A549 (cell line): ENCODE results near the gene MAML2.

Experiments
- BHLHE40 ChIP-seq: IDR thresholded peaks from 2 replicates; pipeline ENCODE4 v1.6.1; 2012; ENCODE audit warnings: low read depth, low read length, inconsistent platforms
- CEBPB ChIP-seq, 2 experiments: fragments of >200 bp in 1 of 2; sonication (Bioruptor Twin) in 1 of 2; formaldehyde crosslinking in 1 of 2; IDR thresholded peaks; 2 replicates each; pipeline ENCODE4 v1.6.1; 2012 to 2016
- ESRRA ChIP-seq: fragments of 150-350 bp; IDR thresholded peaks from 2 replicates; pipeline ENCODE4 v1.6.1; 2014; ENCODE audit warnings: mild to moderate bottlenecking, low read length, borderline replicate concordance
- JUNB ChIP-seq: fragments of >200 bp; sonication (Bioruptor Twin); formaldehyde crosslinking; IDR thresholded peaks from 2 replicates; pipeline ENCODE4 v1.6.1; 2016
- MYC ChIP-seq: IDR thresholded peaks from 2 replicates; pipeline ENCODE4 v1.6.1; 2012; ENCODE audit warnings: mild to moderate bottlenecking, inconsistent platforms, low read length, improper control_type of control experiment, borderline replicate concordance
- POLR2A ChIP-seq: IDR thresholded peaks from 2 replicates; pipeline ENCODE4 v1.6.1; 2012; ENCODE audit warnings: mild to moderate bottlenecking, low read length
- POLR2AphosphoS2 ChIP-seq: conservative IDR thresholded peaks from 2 replicates; pipeline ENCODE4 v1.6.1; 2012; ENCODE audit warnings: low read length, improper control_type of control experiment, inconsistent platforms
- RFX5 ChIP-seq: fragments of 450-650 bp; IDR thresholded peaks from 2 replicates; pipeline ENCODE4 v1.7.1; 2014; ENCODE audit warnings: antibody characterized with exemption, mild to moderate bottlenecking, moderate library complexity
- SREBF2 ChIP-seq: fragments of 450-650 bp; IDR thresholded peaks from 2 replicates; pipeline ENCODE4 v1.6.1; 2014; ENCODE audit warnings: mild to moderate bottlenecking, moderate library complexity
- TFCP2L1 ChIP-seq: fragments of 250-450 bp; sonication (Bioruptor Pico); IDR thresholded peaks from 2 replicates; pipeline ENCODE4 v1.5.0; 2021; ENCODE audit warnings: mild to moderate bottlenecking
- TF ChIP-seq, protein P1 (sequence below): IDR thresholded peaks from 2 replicates; pipeline ENCODE4 v1.6.1; 2012
- TF ChIP-seq, protein P2 (sequence below): fragments of >200 bp; sonication (Bioruptor Twin); formaldehyde crosslinking; IDR thresholded peaks from 3 replicates; pipeline ENCODE4 v1.5.1; 2016
- TF ChIP-seq, protein P3 (sequence below): fragments of 450-650 bp; IDR thresholded peaks from 2 replicates; pipeline ENCODE4 v1.6.1; 2014; ENCODE audit warnings: antibody characterized with exemption
- TF ChIP-seq, protein P4 (sequence below): fragments of 250-450 bp; sonication (Bioruptor Pico); IDR thresholded peaks from 2 replicates; pipeline ENCODE4 v1.5.0; 2021; ENCODE audit warnings: mild to moderate bottlenecking, moderate library complexity, borderline replicate concordance

DNA sequence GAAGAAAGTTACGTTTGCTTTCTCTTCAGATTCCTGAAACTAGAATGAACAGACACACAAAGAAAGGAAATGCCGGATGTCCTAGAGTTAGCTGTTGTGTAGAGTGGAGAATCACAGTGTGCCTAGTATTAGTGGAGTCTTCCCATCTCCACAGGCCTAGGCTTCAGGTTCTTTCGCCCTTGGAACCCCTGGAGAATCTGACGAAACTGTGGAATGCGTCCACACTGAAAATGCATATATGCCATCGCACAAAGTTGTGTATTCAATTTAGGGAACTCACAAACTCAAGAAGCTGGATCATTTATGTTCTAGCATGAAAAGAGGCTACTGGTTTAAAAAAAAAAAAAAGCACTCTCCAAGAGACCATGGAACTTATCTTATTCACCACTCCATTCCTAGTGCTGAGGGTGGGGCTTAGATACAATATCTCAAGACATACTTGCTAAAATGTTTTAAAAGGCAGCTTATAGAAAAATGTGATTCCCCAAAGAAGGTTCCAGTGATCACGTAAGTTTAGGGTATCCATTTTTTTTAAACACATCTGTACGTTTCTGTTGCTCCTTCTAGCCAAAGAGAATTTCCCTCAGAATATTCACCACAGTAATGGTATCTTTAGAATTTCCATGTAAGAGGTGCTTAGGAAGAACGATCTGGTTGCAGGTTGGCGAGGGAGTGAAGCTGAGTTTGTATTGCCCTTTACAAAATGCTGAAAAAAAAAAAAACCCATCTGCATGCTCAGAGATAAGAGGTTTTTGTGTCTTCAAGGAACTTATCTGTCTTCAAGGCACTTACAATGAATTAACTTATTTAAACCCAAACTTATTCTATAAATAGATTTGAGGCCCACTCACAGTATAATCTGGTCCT, 20.0 kb downstream of the MAML2 start:
- TF ChIP-seq, protein P1, sequence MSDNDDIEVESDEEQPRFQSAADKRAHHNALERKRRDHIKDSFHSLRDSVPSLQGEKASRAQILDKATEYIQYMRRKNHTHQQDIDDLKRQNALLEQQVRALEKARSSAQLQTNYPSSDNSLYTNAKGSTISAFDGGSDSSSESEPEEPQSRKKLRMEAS: no peak
- TF ChIP-seq, protein P2, sequence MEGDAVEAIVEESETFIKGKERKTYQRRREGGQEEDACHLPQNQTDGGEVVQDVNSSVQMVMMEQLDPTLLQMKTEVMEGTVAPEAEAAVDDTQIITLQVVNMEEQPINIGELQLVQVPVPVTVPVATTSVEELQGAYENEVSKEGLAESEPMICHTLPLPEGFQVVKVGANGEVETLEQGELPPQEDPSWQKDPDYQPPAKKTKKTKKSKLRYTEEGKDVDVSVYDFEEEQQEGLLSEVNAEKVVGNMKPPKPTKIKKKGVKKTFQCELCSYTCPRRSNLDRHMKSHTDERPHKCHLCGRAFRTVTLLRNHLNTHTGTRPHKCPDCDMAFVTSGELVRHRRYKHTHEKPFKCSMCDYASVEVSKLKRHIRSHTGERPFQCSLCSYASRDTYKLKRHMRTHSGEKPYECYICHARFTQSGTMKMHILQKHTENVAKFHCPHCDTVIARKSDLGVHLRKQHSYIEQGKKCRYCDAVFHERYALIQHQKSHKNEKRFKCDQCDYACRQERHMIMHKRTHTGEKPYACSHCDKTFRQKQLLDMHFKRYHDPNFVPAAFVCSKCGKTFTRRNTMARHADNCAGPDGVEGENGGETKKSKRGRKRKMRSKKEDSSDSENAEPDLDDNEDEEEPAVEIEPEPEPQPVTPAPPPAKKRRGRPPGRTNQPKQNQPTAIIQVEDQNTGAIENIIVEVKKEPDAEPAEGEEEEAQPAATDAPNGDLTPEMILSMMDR: no peak
- TF ChIP-seq BHLHE40 (no peak), POLR2A (no peak), ESRRA (no peak), CEBPB (IDR thresholded peaks at IDR 0.05) (no peak), MYC (no peak), SREBF2 (no peak), JUNB (no peak), TFCP2L1 (CRISPR knock-in tag) (no peak), POLR2AphosphoS2 (no peak), RFX5 (no peak)
- TF ChIP-seq, protein P3, sequence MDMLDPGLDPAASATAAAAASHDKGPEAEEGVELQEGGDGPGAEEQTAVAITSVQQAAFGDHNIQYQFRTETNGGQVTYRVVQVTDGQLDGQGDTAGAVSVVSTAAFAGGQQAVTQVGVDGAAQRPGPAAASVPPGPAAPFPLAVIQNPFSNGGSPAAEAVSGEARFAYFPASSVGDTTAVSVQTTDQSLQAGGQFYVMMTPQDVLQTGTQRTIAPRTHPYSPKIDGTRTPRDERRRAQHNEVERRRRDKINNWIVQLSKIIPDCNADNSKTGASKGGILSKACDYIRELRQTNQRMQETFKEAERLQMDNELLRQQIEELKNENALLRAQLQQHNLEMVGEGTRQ: no peak
- TF ChIP-seq, protein P4, sequence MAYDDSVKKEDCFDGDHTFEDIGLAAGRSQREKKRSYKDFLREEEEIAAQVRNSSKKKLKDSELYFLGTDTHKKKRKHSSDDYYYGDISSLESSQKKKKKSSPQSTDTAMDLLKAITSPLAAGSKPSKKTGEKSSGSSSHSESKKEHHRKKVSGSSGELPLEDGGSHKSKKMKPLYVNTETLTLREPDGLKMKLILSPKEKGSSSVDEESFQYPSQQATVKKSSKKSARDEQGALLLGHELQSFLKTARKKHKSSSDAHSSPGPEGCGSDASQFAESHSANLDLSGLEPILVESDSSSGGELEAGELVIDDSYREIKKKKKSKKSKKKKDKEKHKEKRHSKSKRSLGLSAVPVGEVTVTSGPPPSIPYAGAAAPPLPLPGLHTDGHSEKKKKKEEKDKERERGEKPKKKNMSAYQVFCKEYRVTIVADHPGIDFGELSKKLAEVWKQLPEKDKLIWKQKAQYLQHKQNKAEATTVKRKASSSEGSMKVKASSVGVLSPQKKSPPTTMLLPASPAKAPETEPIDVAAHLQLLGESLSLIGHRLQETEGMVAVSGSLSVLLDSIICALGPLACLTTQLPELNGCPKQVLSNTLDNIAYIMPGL: no peak
